GM21390 (cell line): ENCODE measurements around the gene ZNF133.
A peak's percentile ranks its signal among the peaks of the same experiment; 100 is the strongest.
"Not testable (repeated sequence)": the region's sequence is repeated elsewhere in the genome, so short reads cannot be mapped to it uniquely, and the experiment has no call there.

Source experiments
- ATAC-seq: cut with Tn5 transposase; IDR thresholded peaks from one replicate; pipeline ENCODE4 v1.9.1; 2021; ENCODE audit not compliant: unreplicated experiment

ZNF133 gene

DNA sequence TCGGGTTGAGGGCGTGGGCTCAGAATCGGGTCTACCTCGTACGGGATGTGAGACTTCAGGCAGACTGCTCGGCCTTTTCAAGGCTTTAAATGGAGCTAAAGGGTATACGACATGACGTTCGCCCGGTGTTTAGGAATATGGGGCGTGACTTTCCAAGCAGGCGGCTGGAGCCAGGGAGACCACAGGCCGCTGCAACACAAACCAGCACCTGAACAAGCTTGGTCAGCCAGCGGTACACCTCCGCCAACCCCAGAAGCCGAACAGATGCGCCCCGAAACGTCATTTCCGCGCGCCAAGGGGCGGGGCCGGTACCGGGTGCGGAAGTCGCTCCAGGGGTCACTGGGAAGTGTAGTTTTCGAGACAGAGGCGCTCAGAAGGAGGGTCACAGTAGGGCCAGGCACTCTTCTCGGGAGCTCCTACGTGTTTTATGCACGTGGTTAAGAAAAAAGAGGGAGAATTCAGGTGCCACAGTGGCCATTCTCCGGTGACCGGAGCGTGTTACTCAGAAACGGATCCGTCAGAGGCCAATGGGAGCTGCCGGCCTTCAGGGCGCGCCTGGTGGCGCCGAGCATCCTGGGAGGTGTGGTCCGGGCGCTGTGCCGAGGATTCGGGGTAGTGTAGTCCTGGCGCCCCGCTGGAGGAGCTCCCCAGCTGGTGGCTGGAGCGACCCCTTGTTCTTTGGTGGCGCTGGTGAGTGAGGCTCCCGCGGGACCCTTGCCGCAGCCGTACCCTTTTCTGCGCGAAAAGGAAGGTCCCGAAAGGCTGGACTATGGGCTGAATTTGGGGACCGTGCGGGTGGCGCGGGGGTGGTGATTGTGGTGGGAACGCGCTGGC lies at the start of gene ZNF133:
Gene ZNF133, plus strand, starts transcription at position 613 of the 834 bp plus-strand sequence. CDS start 17,160 bp downstream, outside the sequence.
- peak; percentile 96 for ATAC-seq

DNA sequence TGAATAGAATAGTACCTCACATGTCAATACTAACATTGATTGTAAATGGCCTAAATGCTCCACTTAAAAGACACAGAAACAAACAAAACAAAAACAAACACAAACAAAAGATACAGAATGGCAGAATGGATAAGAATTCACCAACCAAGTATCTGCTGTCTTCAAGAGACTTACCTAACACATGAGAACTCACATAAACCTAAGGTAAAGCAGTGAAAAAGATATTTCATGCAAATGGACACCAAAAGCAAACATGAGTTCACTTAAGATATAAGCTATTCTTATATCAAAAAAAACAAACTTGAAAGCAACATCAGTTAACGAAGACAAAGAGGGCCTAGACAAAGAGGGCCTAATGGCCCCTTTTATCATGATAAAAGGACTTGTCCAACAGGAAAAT lies 47.3 kb upstream of the ZNF133 start:
- no peak for ATAC-seq

DNA sequence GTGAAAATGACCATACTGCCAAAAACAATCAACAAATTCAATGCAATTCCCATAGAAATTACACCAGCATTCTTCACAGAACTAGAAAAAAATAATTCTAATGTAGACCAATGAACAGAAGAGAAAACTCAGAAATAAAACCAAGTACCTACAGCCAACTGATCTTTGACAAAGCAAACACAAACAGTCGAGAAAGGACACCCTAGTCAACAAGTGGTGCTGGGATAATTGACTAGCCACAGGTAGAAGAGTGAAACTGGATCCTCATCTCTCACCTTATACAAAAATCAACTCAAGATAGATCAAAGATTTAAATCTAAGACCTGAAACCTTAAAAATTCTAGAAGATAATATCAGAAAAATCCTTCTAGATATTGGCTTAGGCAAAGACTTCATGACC lies 44.5 kb upstream of the ZNF133 start:
- no peak for ATAC-seq

DNA sequence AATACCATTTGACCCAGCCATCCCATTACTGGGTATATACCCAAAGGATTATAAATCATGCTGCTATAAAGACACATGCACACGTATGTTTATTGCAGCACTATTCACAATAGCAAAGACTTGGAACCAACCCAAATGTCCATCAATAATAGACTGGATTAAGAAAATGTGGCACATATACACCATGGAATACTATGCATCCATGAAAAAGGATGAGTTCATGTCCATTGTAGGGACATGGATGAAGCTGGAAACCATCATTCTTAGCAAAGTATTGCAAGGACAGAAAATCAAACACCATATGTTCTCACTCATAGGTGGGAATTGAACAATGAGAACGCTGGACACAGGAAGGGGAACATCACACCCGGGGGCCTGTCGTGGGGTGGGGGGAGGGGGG lies 39.8 kb upstream of the ZNF133 start:
- ATAC-seq, result not testable (repeated sequence)

DNA sequence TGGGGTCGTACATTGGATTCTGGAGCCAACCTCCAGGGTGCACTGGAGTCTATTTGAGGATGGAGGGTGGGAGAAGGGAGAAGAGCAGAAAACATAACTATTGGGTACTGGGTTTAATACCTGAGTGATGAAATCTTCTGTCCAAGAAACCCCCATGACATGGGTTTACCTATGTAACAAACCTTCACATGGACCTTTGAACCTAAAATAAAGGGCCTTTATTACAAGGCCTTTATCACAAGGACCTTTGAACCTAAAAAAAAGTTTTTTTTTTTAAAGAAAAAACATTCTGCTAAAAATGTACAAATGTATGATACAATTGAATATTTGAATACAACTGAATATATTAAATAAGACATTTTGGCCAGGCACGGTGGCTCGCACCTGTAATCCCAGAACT lies 38.1 kb upstream of the ZNF133 start:
- no peak for ATAC-seq

DNA sequence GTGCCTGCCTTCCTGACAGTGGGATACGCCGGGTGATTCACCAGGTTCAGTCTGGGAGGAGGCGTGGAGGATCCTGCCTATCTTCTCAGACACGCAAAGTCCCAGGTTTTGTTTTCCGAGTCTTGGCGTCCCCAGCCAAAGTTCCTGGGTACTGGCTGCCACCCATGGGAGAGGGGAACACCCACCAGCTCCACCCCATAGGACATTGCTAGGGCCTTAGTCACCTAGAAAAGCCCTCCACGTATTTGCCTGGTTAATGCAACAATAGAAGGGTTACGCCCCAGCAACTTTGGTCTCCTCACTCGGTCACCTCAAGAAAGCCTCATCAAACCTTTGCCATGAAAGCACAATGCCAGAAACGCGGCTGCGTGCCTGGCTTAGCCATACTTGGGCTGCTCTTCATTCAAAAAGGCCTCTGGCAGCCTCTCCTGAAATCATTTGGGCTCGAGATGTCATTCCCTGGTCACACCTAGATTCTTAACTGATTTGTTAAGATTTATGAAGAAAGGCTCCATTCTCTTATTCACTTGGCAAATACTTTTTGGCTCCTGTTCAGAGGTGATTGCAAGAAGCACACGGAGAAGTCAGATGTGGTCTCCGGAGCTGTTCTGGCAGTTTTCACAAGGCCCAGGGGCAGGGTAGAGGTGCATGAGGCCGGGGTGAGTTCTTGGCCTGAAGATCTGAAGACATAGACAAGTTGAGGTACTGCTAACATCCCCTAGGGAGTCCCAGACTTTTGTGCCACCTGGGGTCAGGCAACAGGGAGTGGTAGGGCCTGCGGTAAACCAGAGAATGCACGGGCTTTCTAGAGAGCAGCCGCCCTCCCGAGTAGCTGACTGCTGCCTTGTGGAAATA lies 35.5 kb upstream of the ZNF133 start:
- no peak for ATAC-seq

DNA sequence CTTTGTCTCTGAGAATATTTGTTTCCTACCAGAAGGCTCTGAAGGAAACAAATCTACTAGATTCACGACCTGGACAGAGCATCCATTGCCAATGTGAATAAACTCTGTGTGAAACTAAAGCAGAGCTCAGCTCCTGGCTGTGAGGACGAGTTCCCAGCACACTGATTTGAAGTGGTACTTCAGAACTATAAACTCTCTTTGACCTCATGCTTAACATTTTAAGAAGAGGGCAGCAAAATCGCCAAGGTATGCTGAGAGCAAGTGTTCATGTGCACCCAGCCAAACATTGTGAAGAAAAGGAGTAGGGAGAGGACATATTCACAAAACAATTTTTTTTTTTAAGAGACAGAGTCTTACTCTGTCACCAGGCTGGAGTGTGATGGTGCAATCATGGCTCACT lies 33.7 kb upstream of the ZNF133 start:
- no peak for ATAC-seq

DNA sequence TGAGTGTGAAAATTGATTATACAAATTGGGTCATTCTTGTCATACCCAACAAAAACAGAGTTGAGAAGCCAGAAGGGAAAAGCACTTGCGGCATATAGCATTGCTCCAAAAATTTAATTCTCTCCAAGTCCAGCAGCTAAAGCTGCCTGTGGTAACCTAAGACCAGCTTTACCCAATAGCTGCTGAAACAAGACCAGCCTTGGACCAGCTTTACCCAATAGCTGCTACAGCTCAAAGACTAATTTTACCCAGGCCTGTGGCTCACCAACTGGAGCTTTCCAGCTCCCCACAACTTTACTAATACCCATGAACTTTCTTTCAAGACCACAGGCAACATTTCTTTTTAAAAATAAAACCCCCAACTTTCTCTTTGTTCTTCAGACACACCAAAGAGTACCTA lies 32.8 kb upstream of the ZNF133 start:
- ATAC-seq, result no peak

DNA sequence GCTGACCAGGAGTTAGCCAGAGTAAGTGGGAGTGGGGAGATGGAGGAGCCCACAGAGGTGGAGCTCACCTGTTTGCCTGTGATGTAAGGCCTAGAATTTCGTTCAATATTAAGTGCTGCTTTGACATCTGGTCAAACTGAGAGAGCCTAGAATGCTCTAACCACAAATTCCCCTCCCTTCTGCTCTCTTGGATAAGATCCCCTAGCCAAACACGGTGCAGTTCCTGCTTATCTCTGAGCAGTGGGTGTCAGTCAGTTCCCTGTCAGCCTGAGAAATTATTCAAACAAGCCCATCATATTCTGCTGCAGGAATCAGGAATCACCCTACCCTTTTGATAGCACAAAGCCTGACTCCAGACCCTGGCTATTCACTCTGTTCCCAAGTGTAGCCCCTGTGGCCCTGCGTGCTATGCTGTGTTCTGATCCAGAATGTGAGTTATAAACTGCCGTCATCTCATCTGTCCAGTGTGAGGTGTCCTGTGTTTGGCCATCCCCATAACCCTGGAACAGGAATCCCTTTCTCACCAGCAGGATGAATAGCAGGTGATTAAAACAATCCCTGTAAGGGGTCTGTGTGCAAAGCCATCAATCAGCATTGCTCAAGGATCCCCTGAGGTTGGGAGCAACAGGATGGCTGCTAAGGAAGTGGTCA lies 31.8 kb upstream of the ZNF133 start:
- ATAC-seq, result no peak

DNA sequence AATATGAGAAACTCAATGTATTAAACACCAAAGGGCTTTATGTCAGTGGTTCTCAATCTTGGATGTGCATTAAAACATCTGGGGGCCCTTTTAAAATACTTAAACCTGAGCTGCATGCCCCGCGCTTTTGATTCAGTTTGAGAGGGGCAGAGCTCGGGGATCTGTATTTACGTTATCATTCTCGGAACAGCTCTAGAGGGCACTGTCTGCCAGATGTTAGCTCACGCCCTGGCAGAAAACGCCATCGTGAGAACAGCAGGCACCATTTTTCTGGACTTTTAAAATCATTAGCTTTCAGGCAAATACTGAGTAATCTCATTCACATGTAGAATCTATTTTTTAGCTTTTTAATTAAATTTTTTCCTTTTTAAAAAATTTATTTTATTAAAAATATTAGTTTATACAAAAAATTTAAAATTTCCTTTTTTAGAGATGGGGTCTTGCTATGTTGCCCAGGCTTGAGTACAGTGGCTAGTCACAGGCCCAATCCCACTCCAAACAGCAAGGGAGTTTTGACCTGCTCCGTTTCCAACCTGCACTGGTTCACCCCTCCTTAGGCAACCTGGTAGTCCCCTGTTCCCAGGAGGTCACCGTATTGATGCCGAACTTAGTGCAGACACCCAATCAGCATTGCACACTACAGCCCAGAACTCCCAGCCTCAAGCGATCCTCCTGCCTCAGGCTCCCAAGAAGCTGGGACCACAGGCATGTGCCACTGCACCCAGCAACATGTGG lies 30.0 kb upstream of the ZNF133 start:
- no peak for ATAC-seq

DNA sequence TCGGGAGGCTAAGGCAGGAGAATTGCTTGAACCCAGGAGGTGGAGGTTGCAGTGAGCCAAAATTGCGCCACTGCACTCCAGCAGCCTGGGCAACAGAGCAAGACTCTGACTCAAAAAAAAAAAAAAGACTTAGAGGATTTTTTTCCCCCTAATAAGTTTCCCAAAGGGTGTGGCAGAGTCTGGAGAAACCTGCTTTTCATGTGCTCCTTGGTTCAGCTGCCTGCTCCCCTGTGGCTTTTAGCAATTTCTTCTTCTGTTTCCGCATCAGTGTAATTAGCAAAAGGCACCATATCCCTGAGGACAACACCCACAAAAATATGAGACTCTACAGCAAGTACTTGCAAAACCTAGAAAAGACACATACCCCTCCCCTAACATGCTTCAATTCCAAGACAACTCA lies 28.6 kb upstream of the ZNF133 start:
- no peak for ATAC-seq

DNA sequence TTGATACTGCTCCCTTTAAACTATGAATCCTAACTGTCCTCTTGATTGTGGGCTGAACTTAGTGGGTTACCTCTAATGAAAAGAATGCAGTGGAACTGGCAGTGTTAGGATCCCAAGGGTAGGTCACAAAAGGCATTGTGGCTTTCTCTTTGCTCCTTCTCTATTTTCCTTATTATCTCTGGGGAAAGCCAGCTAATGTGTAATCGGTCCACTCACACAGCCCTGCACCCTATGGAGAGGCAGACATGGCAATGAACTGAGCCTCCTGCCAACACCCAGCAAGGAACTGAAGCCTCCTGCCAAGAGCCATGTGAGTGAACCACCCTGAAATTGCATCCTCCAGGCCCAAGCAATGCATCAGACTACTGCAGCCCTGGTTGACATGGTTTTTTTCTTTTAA lies 24.6 kb upstream of the ZNF133 start:
- no peak for ATAC-seq

DNA sequence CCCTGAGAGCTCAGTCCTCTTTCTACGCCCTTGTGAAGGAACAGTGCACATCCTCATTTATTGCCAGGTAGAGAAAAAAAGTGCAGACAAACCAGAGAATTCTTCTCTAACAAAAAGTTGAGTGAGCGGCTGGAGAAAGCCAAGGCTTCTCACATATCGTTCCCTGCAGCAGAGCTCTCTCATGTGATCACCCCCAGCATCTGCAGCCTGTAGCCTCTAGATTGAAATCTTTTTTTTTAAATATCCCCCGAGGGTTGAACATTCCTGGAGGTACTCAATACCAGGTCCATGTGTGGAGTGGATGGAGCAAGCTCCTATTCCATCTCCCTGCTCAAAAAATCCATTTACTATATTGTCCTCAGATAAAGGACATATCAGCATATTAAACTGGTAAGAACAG lies 22.9 kb upstream of the ZNF133 start:
- no peak for ATAC-seq

DNA sequence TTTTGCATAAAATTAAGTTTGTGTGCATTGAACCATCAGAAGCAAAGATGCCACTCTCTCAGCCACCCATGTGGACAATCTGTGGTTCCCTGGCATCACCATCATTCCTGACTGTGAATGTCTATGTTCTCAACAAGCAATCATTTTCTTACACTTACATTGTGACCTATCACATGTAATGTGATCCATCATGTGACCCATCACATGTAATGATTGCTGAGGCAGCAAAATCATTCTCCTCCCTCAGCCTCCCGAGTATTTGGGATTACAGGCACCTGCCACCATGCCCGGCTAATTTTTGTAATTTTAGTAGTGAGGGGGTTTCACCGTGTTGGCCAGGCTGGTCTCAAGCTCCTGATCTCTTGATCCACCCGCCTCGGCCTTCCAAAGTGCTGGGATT lies 22.0 kb upstream of the ZNF133 start:
- no peak for ATAC-seq

DNA sequence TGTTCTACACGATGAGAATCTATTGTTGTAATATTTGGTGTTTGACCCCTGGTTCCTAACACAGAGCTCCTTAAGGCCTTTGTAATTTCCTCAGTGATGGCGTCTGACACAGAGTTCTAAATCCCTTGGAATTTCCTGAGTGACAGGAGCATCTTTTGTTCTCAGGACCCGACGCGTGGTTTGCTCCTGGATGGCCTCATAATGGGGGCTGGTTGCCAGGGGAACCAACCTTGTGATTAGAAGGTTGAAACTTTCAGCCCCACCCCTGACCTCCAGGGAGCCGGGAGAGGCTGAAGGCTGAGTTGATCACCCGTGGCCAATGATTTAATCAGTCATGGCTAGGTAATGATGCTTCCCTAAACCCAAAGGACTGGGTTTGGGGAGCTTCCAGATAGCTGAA lies 20.5 kb upstream of the ZNF133 start:
- ATAC-seq, result no peak

DNA sequence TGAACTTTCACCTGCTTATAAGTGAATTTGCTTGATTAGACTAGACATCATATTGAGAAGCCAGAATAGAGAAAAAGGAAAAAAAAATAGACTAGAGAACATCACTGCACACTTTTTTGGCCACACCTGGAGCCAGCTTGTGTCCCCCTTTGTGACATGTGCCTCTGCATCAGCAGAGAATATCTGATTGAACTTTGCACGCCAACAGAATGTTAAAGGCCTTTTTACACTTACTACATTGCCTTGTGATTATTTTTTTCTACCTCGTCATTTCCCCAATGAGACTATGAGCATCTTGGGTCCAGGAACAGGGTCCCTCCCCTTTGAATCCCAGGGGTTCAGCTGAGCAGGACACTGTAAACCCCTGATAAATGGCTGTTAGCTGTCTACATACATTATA lies 17.2 kb upstream of the ZNF133 start:
- ATAC-seq, result no peak

DNA sequence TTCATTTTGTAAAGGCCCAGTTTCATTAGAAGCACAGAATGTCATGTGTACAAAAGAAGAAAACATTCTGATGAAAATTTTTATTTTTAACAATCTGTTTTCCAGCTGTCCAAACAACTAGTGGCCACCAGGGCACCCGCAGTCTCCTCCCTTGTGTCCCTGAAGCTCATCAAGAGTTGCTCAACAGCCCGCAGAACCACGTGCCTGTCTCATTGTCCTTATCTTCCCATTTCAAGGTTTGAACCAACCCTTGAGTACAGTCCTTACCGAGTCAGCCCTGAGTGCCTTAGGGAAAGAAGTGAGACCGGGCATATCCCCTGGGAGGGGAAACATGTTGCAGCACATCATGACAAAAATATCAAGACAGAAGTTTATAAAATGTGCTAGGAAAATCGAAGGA lies 15.9 kb upstream of the ZNF133 start:
- ATAC-seq, result no peak

DNA sequence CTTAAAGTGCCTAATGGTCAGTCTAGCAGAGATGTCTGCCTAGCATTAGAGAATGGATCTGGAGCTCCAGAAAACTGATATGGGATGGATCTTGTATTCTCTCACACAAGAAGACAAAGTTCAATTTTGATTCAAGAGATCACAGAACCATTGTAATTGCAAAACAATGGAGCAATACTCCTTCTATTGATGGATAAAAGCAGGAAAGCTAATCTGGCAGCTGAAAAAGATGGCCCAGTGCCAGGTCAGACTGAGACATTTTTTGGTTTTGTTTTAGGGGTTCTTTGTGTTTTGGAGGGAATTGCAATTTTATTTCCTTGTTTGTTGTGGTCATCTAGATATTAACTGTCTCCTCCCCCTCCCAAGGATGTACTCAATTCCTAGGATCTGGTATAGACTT lies 14.6 kb upstream of the ZNF133 start:
- ATAC-seq, result no peak

DNA sequence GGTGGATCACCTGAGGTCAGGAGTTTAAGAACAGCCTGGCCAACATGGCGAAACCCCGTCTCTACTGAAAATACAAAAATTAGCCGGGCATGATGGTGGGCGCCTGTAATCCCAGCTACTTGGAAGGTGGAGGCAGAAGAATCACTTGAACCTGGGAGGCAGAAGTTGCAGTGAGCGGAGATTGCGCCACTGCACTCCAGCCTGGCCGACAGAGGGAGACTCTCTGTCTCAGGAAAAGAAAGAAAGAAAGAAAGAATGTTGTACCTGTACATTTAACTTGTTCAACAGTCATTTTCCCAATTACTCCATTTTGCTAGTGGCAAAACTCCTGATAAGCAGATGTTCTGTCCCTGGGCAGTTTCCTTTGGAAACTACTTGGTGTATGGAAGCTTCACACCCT lies 12.4 kb upstream of the ZNF133 start:
- ATAC-seq, result not testable (repeated sequence)

DNA sequence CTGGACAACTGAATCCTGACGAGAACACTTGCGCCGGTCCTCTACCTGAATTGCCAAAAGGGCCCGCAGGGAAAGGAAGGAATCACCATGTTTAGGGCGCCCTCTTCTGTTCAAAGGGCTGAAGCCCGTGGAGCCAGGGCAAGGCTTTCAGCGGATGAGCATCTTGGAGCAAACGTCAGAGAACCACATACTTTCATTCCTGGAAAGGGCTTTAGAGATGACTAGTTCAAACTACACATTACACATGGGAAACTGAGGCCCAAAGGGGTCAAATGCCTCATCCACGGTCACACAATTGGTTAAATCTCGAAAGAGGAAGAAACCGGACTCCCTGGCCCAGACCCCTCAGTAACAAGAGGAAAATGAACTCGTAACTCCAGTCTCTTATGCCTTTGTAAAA lies 11.5 kb upstream of the ZNF133 start:
- no peak for ATAC-seq

DNA sequence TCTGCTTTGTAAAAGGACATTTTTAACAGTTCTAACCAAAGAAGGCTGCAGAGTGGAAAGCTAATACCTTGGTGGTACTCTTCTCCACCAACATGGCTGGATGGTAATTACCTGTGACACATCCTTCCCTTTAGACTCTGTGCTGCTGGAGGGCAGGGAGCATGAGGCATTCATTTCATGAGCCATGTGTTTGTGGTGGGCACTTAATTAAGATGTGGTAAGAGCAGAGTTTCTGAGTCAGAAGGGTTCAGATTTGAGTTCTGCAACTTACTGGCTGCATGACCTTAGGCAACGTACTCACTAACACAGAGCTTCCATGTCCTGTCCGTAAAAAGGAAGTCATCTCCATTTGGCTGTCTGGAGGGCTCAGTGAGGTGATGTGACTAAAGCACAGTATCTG lies 9.1 kb upstream of the ZNF133 start:
- ATAC-seq, result no peak
